Nephron progenitor cell (in vitro differentiated cells): ENCODE results near the gene JAK3.

Experiments used
- DNase-seq: peaks from one replicate; pipeline ENCODE4 v3.0.0; 2021
- H3K27ac Mint-ChIP-seq: 2 replicates; pipeline ENCODE4 v1.8.0; 2021; ENCODE audit warnings: mild to moderate bottlenecking, moderate library complexity, mixed read lengths
- H3K27me3 Mint-ChIP-seq: 2 replicates; pipeline ENCODE4 v1.8.0; 2021; ENCODE audit warnings: mild to moderate bottlenecking, low read depth, mixed read lengths; ENCODE audit not compliant: poor library complexity
- H3K36me3 Mint-ChIP-seq: 2 replicates; pipeline ENCODE4 v1.8.0; 2021; ENCODE audit warnings: low read depth, mixed read lengths
- H3K4me1 Mint-ChIP-seq: 2 replicates; pipeline ENCODE4 v1.8.0; 2021; ENCODE audit warnings: mixed read lengths
- H3K4me3 Mint-ChIP-seq: 2 replicates; pipeline ENCODE4 v1.8.0; 2021; ENCODE audit warnings: mild to moderate bottlenecking, moderate library complexity, mixed read lengths
- H3K9me3 Mint-ChIP-seq: 2 replicates; pipeline ENCODE4 v1.8.0; 2021; ENCODE audit warnings: mild to moderate bottlenecking, moderate library complexity, mixed read lengths
- TF ChIP-seq, protein P1 (sequence below): fragments of 200-600 bp; sonication (generic); IDR thresholded peaks from 2 replicates; pipeline ENCODE4 v1.5.0; 2021; ENCODE audit warnings: antibody characterized with exemption

JAK3 gene

DNA sequence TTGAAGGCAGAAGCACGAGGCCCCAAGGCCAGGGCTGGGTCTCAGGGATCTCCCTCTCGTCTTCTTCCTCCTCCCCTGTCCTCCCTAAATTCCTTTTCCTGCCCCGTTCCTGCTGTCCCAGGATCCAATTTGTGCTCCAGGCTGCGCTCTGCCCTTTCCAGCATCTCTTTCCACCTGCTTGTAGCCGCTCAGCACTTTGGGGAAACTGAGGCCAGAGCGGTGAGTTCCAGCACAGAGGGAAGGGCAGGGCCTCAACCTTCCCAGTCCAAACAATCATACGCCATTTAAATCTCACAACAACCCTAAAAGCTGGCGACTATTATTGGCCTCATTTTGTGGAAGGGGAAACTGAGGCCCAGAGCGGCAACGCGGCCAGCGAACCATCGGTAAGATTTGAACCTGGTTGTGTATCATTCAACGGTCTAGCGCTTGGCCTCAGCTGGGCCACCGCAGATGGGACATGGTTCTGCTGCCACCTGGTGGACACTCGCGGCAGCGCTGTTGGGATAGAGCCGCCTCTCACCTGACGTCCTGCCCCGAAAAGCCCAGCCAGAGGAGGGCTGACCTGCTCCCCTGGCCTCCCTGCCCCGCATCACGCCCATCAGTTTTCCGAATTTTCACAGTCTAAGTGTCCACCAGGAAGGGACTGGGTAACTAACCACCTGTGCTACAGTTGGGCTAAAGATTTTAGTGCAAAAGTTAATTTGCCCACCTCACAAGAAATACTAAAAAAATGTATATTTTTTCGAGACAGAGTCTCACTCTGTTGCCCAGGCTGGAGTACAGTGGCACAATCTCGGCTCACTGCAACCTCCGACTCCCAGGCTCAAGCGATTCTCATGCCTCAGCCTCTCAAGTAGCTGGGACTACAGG lies 7.7 kb upstream of the JAK3 start:
- Mint-ChIP-seq H3K36me3 (peaks cover 10% of the 10 kb centered on the region), H3K4me3 (no peak overlapping the region), H3K9me3 (peaks cover 8% of the 10 kb centered on the region), H3K27me3 (peaks cover 46% of the 10 kb centered on the region), H3K4me1 (peaks cover 19% of the 10 kb centered on the region), H3K27ac (no peak overlapping the region)
- TF ChIP-seq, protein P1, sequence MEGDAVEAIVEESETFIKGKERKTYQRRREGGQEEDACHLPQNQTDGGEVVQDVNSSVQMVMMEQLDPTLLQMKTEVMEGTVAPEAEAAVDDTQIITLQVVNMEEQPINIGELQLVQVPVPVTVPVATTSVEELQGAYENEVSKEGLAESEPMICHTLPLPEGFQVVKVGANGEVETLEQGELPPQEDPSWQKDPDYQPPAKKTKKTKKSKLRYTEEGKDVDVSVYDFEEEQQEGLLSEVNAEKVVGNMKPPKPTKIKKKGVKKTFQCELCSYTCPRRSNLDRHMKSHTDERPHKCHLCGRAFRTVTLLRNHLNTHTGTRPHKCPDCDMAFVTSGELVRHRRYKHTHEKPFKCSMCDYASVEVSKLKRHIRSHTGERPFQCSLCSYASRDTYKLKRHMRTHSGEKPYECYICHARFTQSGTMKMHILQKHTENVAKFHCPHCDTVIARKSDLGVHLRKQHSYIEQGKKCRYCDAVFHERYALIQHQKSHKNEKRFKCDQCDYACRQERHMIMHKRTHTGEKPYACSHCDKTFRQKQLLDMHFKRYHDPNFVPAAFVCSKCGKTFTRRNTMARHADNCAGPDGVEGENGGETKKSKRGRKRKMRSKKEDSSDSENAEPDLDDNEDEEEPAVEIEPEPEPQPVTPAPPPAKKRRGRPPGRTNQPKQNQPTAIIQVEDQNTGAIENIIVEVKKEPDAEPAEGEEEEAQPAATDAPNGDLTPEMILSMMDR = peak; percentile 98
- peak; percentile 97 for DNase-seq

DNA sequence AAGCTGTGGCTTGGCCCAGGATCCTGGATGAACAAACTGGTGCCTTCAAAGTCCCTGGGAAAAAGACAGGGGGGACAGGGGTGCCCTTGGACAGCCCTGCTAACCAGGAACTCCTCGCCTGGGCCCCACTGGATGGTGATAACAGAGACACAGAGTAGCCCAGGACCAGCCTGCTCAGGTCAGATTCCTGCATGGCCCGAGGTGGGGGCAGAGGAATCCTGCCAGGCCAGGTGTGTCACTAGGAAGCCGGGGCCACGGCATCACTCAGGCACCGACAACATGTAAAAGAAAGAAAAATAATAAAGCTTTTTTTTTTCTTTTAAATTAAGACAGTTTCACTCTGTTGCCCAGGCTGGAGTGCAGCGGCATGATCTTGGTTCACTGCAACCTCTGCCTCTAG lies 6.3 kb upstream of the JAK3 start:
- Mint-ChIP-seq H3K9me3 (peaks cover 9% of the 10 kb centered on the region), H3K27ac (no peak overlapping the region), H3K36me3 (no peaks in the 10 kb centered on the region), H3K27me3 (peaks cover 40% of the 10 kb centered on the region), H3K4me3 (no peak overlapping the region), H3K4me1 (peaks cover 11% of the 10 kb centered on the region)
- DNase-seq = no peak
- TF ChIP-seq, protein P1 = no peak

DNA sequence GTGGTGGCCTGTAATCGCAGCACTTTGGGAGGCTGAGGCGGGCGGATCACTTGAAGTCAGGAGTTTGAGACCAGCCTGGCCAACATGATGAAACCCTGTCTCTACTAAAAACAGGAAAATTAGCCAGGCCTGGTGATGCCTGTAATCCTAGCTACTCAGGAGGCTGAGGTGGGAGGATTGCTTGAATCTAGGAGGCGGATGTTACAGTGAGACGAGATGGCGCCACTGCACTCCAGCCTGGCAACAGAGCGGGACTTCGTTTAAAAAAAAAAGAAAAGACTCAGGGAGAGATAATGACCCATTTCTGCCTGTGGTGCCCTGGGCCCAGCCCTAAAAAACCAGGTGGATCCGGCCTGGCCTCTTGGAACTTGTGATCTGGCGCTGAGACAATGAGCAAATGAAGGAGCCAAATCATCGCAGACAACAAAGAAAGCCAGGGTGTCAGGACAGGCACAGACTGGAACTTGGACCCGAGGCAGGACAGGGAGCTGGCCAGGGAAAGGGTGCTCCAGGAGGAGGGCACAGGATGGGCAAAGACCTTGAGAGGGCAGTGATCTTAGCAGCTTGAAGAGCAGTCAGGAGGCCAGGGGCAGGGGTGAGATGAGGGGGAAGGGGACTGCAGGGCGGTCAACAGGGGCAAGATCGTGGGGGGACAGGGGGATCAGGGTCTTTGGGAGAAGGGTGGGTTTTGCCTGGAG lies 962 bp upstream of the JAK3 start:
- peaks cover 9% of the 10 kb centered on the region for H3K9me3 Mint-ChIP-seq
- TF ChIP-seq, protein P1 = no peak
- peaks cover 19% of the 10 kb centered on the region for H3K4me1 Mint-ChIP-seq
- DNase-seq = no peak
- no peak overlapping the region for H3K4me3 Mint-ChIP-seq
- H3K27me3 Mint-ChIP-seq = peaks cover 50% of the 10 kb centered on the region
- H3K27ac Mint-ChIP-seq = no peak overlapping the region
- H3K36me3 Mint-ChIP-seq = no peaks in the 10 kb centered on the region

DNA sequence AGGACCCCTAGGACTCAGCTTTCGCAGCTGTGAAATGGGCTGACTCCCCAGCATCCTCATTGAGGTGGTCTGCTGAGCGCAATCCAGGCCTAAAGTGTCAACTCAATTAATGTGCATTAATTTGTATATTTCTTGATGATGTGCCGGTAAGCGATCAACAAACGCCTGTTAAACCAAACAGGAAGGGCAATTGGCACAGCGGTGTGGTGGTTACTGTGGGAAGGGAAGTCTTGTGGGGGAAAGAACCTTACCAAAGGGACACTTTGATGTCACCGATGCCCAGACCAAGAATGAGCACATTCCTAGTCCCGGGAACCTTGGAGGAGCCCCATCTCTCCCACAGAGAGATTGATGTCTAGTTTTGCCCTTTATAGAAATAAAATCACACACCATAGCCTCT lies 1.6 kb downstream of the JAK3 start:
- H3K27me3 Mint-ChIP-seq = peaks cover 57% of the 10 kb centered on the region
- no peak overlapping the region for H3K27ac Mint-ChIP-seq
- H3K4me3 Mint-ChIP-seq = no peak overlapping the region
- DNase-seq = no peak
- H3K4me1 Mint-ChIP-seq = peaks cover 21% of the 10 kb centered on the region
- TF ChIP-seq, protein P1 = no peak
- peaks cover 3% of the 10 kb centered on the region for H3K9me3 Mint-ChIP-seq
- H3K36me3 Mint-ChIP-seq = no peaks in the 10 kb centered on the region

DNA sequence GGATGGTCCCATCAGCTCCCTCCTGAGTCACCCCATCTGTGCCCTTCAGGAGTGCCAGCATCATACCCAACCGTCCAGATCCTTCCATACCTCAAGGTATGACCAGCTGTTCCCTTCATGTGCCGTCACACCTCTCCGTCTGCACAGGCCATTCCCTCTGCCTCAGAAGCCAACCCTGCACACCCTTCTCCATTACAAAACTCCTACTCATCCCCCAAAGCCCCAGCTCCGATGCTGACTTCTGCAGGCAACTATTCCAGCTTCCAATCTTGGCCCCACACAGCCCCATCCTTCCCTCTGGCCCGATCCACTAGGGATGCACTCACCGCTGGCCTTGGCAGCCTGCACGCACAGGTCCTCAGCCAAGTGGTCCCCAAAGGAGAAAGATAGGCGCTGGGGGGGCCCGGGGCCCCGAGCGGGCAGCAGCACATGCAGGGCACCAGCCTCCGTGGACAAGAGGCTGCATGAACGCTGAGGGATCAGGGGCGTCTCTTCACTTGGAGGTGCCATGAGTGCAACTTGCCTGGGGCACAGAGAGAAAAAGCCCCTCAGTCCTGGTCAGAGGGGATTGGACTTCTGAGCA lies 3.8 kb downstream of the JAK3 start:
- Mint-ChIP-seq H3K4me3 (peak overlapping the region; percentile 16), H3K9me3 (no peaks in the 10 kb centered on the region), H3K4me1 (peaks cover 17% of the 10 kb centered on the region), H3K36me3 (no peaks in the 10 kb centered on the region), H3K27ac (no peak overlapping the region), H3K27me3 (peaks cover 79% of the 10 kb centered on the region)
- TF ChIP-seq, protein P1 = no peak
- DNase-seq = no peak
